HL-60 (cell line): ENCODE measurements around the gene PANX1.

Experiments
- CTCF ChIP-seq: IDR thresholded peaks from one replicate; pipeline ENCODE4 v1.5.1; 2011; ENCODE audit warnings: low read length, control low read depth, inconsistent platforms; ENCODE audit not compliant: insufficient read depth
- TF ChIP-seq, protein P1 (sequence below): IDR thresholded peaks from 2 replicates; pipeline ENCODE4 v1.6.1; 2012; ENCODE audit warnings: low read depth; ENCODE audit not compliant: insufficient replicate concordance

- TF ChIP-seq CTCF, result no peak
- TF ChIP-seq, protein P1, sequence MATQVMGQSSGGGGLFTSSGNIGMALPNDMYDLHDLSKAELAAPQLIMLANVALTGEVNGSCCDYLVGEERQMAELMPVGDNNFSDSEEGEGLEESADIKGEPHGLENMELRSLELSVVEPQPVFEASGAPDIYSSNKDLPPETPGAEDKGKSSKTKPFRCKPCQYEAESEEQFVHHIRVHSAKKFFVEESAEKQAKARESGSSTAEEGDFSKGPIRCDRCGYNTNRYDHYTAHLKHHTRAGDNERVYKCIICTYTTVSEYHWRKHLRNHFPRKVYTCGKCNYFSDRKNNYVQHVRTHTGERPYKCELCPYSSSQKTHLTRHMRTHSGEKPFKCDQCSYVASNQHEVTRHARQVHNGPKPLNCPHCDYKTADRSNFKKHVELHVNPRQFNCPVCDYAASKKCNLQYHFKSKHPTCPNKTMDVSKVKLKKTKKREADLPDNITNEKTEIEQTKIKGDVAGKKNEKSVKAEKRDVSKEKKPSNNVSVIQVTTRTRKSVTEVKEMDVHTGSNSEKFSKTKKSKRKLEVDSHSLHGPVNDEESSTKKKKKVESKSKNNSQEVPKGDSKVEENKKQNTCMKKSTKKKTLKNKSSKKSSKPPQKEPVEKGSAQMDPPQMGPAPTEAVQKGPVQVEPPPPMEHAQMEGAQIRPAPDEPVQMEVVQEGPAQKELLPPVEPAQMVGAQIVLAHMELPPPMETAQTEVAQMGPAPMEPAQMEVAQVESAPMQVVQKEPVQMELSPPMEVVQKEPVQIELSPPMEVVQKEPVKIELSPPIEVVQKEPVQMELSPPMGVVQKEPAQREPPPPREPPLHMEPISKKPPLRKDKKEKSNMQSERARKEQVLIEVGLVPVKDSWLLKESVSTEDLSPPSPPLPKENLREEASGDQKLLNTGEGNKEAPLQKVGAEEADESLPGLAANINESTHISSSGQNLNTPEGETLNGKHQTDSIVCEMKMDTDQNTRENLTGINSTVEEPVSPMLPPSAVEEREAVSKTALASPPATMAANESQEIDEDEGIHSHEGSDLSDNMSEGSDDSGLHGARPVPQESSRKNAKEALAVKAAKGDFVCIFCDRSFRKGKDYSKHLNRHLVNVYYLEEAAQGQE, result no peak
These were observed 16.0 kb downstream of the PANX1 start for GRCh38 chr11:94144664-94145063.
